HepG2 (cell line): ENCODE measurements around the gene CHRNB4. TPM values are rescaled to one million over a fixed set of nuclear protein-coding genes. Genes with fewer than 3 reads are reported as not detected.

Experiments
- ATAC-seq: fragments of 200-7000 bp; cut with Tn5 transposase; 3 replicates; pipeline ENCODE4 v1.9.1; 2020; ENCODE audit warnings: mild to moderate bottlenecking, moderate library complexity
- BruUV-seq: library from RNA; stranded (reverse); fragments of 400-500 nt; replicated peaks from 2 replicates; lab custom pipeline; 2021; lab: Mats Ljungman, UMichigan
- CTCF ChIA-PET: fragments of 300-600 bp; formaldehyde crosslinking; extraction: SDS; loops from one replicate; lab custom pipeline; 2021; ENCODE audit warnings: low total read pairs, inconsistent platforms, low intra/inter-chr PET ratio; lab: Yijun Ruan, JAX
- POLR2A ChIA-PET: fragments of 350-600 bp; sonication (Branson Sonifier 250); formaldehyde crosslinking; loops from one replicate; lab custom pipeline; 2020; ENCODE audit warnings: antibody characterized with exemption, inconsistent platforms; lab: Yijun Ruan, JAX
- DNase-seq: peaks from one replicate; pipeline ENCODE4 v3.0.0-alpha.2; 2015; ENCODE audit warnings: low spot score
- FAIRE-seq: peaks from 3 replicates; lab custom pipeline; 2011; peaks lifted over from hg19 to GRCh38; lab: Jason Lieb, UNC
- H2AFZ ChIP-seq: one replicate; pipeline ENCODE4 v1.6.1; 2011; ENCODE audit warnings: low read length, inconsistent platforms
- H3K27ac ChIP-seq: fragments of 300-600 bp; 3 replicates; pipeline ENCODE4 v1.8.0; 2011; ENCODE audit warnings: mixed run types, mild to moderate bottlenecking, mixed read lengths, low read length, inconsistent platforms; ENCODE audit not compliant: insufficient read depth; ENCODE audit errors: extremely low read length
- H3K27me3 ChIP-seq, 2 experiments: fragments of 200-600 bp in 1 of 2; 2 replicates in 1 of 2; 3 replicates in 1 of 2; pipeline versions ENCODE4 v1.6.0 to v1.8.0; 2011; ENCODE audit warnings: low read length in 2 of 2, mild to moderate bottlenecking in 2 of 2, moderate library complexity in 2 of 2, inconsistent platforms in 1 of 2; ENCODE audit not compliant: insufficient read depth in 2 of 2, control insufficient read depth in 1 of 2
- H3K36me3 ChIP-seq, 2 experiments: fragments of 200-600 bp in 1 of 2; replicated peaks in 1 of 2; 2 replicates in 1 of 2; 3 replicates in 1 of 2; pipeline versions ENCODE4 v1.5.1 to v1.8.0; 2011; ENCODE audit warnings: low read length in 2 of 2, inconsistent platforms in 1 of 2; ENCODE audit not compliant: insufficient read depth in 2 of 2, control insufficient read depth in 1 of 2
- H3K4me1 ChIP-seq: 2 replicates; pipeline ENCODE4 v1.5.1; 2012; ENCODE audit warnings: low read length, inconsistent platforms; ENCODE audit not compliant: insufficient read depth
- H3K4me2 ChIP-seq: 2 replicates; pipeline ENCODE4 v1.6.0; 2011; ENCODE audit warnings: low read depth, low read length, inconsistent platforms
- H3K4me3 ChIP-seq, 3 experiments: fragments of 200-600 bp in 1 of 3; sonication (generic), shearing (Covaris generic) in 1 of 3; replicated peaks in 1 of 3; 2 replicates each; pipeline ENCODE4 v1.5.1; 2011 to 2016; ENCODE audit warnings: low read length in 3 of 3, inconsistent platforms in 2 of 3, low read depth in 2 of 3, mild to moderate bottlenecking in 2 of 3, control low read depth in 1 of 3, mixed read lengths in 1 of 3; ENCODE audit not compliant: insufficient read depth in 1 of 3
- H3K79me2 ChIP-seq: one replicate; pipeline ENCODE4 v1.6.1; 2011; ENCODE audit warnings: low read length, inconsistent platforms; ENCODE audit not compliant: insufficient read depth
- H3K9ac ChIP-seq: 2 replicates; pipeline ENCODE4 v1.6.0; 2011; ENCODE audit warnings: mild to moderate bottlenecking, low read depth, low read length, inconsistent platforms; ENCODE audit not compliant: insufficient read depth
- H3K9me3 ChIP-seq: 2 replicates; pipeline ENCODE4 v1.5.1; 2012; ENCODE audit warnings: mild to moderate bottlenecking, low read length
- H4K20me1 ChIP-seq: 2 replicates; pipeline ENCODE4 v1.6.0; 2011; ENCODE audit warnings: inconsistent platforms, mild to moderate bottlenecking, low read length, moderate library complexity; ENCODE audit not compliant: insufficient read depth
- HNRNPLL ChIP-seq: fragments of 200-400 bp; formaldehyde crosslinking; IDR thresholded peaks from 2 replicates; pipeline ENCODE4 v1.6.1; 2017; ENCODE audit warnings: mild to moderate bottlenecking, low read depth, low read length; ENCODE audit not compliant: poor library complexity, severe bottlenecking
- MLLT10 ChIP-seq: sonication (generic); formaldehyde crosslinking; IDR thresholded peaks from 2 replicates; pipeline ENCODE4 v1.4.0; 2020; ENCODE audit warnings: missing genetic modification reagents
- SIX1 ChIP-seq: sonication (generic); formaldehyde crosslinking; IDR thresholded peaks from 2 replicates; pipeline ENCODE4 v1.4.0; 2020; ENCODE audit warnings: missing genetic modification reagents, borderline replicate concordance
- SOX13 ChIP-seq, 3 experiments: fragments of 450-650 bp in 1 of 3; sonication (generic) in 1 of 3; formaldehyde crosslinking in 1 of 3; IDR thresholded peaks in 2 of 3; conservative IDR thresholded peaks in 1 of 3; 2 replicates each; pipeline versions ENCODE4 v1.5.0 to v1.6.1; 2016 to 2020; ENCODE audit warnings: antibody characterized with exemption in 1 of 3, mild to moderate bottlenecking in 1 of 3, missing compliant biosample characterization in 1 of 3, missing genetic modification reagents in 1 of 3, moderate library complexity in 1 of 3
- ZNF292 ChIP-seq: sonication (generic); formaldehyde crosslinking; IDR thresholded peaks from 2 replicates; pipeline ENCODE4 v1.8.1; 2022; ENCODE audit warnings: mild to moderate bottlenecking, low read depth, missing genetic modification reagents, borderline replicate concordance
- ZNF3 ChIP-seq: IDR thresholded peaks from 2 replicates; pipeline ENCODE4 v1.7.0; 2017; ENCODE audit warnings: inconsistent platforms
- ZNF562 ChIP-seq: sonication (generic); formaldehyde crosslinking; IDR thresholded peaks from 2 replicates; pipeline ENCODE4 v1.8.0; 2022; ENCODE audit warnings: missing genetic modification reagents, borderline replicate concordance
- WGBS: methylation state at CpG from one replicate; pipeline ENCODE4 v1.1.6; 2017; ENCODE audit warnings: low lambda C conversion rate; 5-methylcytosine and 5-hydroxymethylcytosine counted together
- in situ Hi-C: cut with HindIII; loops from 2 replicates; pipeline ENCODE4 v1.10.0; 2017; ENCODE audit warnings: low pct_unique_long_range_greater_than_20kb; ENCODE audit not compliant: extremely low pct_ligation_motif_present
- intact Hi-C: fragments of 100-400 bp; cut with micrococcal nuclease; formaldehyde crosslinking; loops from one replicate; pipeline ENCODE4 v1.10.0; 2022; ENCODE audit not compliant: unreplicated experiment
- polyA plus RNA-seq, 8 experiments: library from polyadenylated mRNA; depleted of rRNA in 3 of 8; stranded (reverse) in 7 of 8; unstranded in 1 of 8; fragments of >200 nt; fragmentation: Illumina TruSeq in 4 of 8; extraction: Trizol in 4 of 8; gene quantifications; 2 replicates each; pipeline versions ENCODE4 v1.2.1 to v1.2.3, GENCODE V29; 2011 to 2016; ENCODE audit warnings: low read depth in 4 of 8, missing spikeins in 1 of 8, mixed read lengths in 1 of 8; ENCODE audit not compliant: insufficient read depth in 1 of 8
- total RNA-seq, 5 experiments: library from RNA; depleted of rRNA; stranded (reverse); fragments of >200 nt; fragmentation: Illumina TruSeq; extraction: Trizol; gene quantifications; 2 replicates each; pipeline ENCODE4 v1.2.3, GENCODE V29; 2016; ENCODE audit warnings: low read depth in 1 of 5
- TF ChIP-seq, protein P1 (sequence below): sonication (generic); formaldehyde crosslinking; conservative IDR thresholded peaks from 2 replicates; pipeline ENCODE4 v1.4.0; 2020; ENCODE audit warnings: mild to moderate bottlenecking, missing genetic modification reagents, moderate library complexity

Gene CHRNB4
- total and polyA plus RNA-seq, 2 of the 13 experiments (the other 11 are each of a cell fraction or from before 2014, with no cell fraction given): not detected

DNA sequence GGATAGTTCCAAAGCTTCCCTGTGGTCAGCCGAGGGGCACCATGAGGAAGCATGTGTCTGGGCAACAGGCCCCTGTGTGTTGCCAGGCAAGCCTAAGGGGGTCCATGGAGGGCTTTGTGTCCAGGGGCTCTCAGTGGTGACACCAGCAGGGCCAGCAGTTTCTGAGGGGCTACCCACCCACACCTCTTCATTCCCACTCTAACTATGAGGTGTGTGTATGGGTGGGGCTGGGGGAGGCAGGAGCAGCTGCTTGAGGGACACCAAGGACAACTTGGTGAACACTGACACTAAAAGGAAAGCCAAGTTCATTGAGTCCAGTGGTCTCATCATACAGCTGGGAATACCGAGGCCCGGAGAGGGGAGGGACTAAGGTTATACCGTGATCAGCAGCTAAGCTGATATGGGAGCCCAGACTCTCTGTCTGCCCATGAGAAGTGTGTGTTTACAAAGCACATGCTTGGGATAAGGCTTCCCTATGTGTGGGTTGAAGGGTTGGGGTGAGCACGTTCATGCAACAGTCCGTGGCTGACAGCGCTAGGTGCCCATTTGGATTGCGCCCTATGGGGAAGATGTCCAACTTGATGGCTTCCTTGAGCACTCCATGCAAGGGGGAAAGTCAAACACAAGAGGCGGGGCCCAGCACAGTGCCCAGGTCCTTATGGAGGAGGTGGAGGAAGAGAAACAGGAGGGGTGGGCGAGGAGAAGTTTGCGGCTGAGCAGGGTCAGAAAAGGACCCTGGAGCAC lies 34.8 kb upstream of the CHRNB4 start:
- Histone ChIP-seq H3K79me2 (no peaks in the 10 kb centered on the region), H3K27me3 (no peaks in the 10 kb centered on the region; a peak in 1 of 5 replicates), H3K4me3 (no peak overlapping the region), H3K27ac (no peak overlapping the region), H3K4me1 (peaks cover 17% of the 10 kb centered on the region), H3K9ac (no peak overlapping the region), H3K9me3 (peaks cover 6% of the 10 kb centered on the region; the same call in 1 of the 2 replicates), H4K20me1 (no peaks in the 10 kb centered on the region), H2AFZ (no peak overlapping the region), H3K36me3 (no peaks in the 10 kb centered on the region), H3K4me2 (no peak overlapping the region)
- no peak for TF ChIP-seq SIX1 (CRISPR knock-in tag)
- TF ChIP-seq SOX13 (IDR thresholded peaks at IDR 0.05): no peak
- TF ChIP-seq SOX13 (CRISPR knock-in tag; conservative IDR thresholded peaks at IDR 0.05 in 1 of 2, IDR thresholded peaks at IDR 0.05 in 1 of 2): no peak
- no peak for TF ChIP-seq HNRNPLL
- no peak for TF ChIP-seq ZNF562 (CRISPR knock-in tag)
- TF ChIP-seq ZNF292 (CRISPR knock-in tag): no peak
- TF ChIP-seq ZNF3: no peak
- TF ChIP-seq MLLT10 (CRISPR knock-in tag): no peak
- TF ChIP-seq, protein P1, sequence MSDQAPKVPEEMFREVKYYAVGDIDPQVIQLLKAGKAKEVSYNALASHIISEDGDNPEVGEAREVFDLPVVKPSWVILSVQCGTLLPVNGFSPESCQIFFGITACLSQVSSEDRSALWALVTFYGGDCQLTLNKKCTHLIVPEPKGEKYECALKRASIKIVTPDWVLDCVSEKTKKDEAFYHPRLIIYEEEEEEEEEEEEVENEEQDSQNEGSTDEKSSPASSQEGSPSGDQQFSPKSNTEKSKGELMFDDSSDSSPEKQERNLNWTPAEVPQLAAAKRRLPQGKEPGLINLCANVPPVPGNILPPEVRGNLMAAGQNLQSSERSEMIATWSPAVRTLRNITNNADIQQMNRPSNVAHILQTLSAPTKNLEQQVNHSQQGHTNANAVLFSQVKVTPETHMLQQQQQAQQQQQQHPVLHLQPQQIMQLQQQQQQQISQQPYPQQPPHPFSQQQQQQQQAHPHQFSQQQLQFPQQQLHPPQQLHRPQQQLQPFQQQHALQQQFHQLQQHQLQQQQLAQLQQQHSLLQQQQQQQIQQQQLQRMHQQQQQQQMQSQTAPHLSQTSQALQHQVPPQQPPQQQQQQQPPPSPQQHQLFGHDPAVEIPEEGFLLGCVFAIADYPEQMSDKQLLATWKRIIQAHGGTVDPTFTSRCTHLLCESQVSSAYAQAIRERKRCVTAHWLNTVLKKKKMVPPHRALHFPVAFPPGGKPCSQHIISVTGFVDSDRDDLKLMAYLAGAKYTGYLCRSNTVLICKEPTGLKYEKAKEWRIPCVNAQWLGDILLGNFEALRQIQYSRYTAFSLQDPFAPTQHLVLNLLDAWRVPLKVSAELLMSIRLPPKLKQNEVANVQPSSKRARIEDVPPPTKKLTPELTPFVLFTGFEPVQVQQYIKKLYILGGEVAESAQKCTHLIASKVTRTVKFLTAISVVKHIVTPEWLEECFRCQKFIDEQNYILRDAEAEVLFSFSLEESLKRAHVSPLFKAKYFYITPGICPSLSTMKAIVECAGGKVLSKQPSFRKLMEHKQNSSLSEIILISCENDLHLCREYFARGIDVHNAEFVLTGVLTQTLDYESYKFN (CRISPR knock-in tag): no peak
- in situ Hi-C loops (no loop called here), intact Hi-C loops (no loop called here)
- no peak for ATAC-seq
- ChIA-PET CTCF (no interaction called here), POLR2A (no interaction called here)
- 53% methylated on average over 7 of the region's 11 CpGs for WGBS
- BruUV-seq: no TSS peak
- FAIRE-seq: no peak
- DNase-seq: no peak
